Suprapubic skin (tissue), 4 donors: ENCODE results near the gene LYST.

ENCODE experiments used
- EP300 ChIP-seq: sonication (generic); formaldehyde crosslinking; IDR thresholded peaks from one replicate; pipeline ENCODE4 v1.6.1; 2017; ENCODE audit warnings: antibody characterized with exemption
- POLR2A ChIP-seq, 2 donors: fragments of 450-650 bp; IDR thresholded peaks; one replicate each; pipeline ENCODE4 v1.6.1; 2017; ENCODE audit warnings: antibody characterized with exemption in 2 of 2, mild to moderate bottlenecking in 2 of 2, moderate library complexity in 2 of 2
- POLR2AphosphoS5 ChIP-seq, 3 donors: sonication (generic); formaldehyde crosslinking; IDR thresholded peaks; one replicate each; pipeline ENCODE4 v1.6.1; 2017; ENCODE audit warnings: antibody characterized with exemption in 3 of 3
- TF ChIP-seq, protein P1 (sequence below), 2 donors: fragments of 200-600 bp in 1 of 2; fragments of 450-650 bp in 1 of 2; sonication (generic) in 1 of 2; IDR thresholded peaks; one replicate each; pipeline ENCODE4 v1.5.1; 2016 to 2019; ENCODE audit warnings: antibody characterized with exemption in 2 of 2, mild to moderate bottlenecking in 1 of 2, moderate library complexity in 1 of 2

DNA sequence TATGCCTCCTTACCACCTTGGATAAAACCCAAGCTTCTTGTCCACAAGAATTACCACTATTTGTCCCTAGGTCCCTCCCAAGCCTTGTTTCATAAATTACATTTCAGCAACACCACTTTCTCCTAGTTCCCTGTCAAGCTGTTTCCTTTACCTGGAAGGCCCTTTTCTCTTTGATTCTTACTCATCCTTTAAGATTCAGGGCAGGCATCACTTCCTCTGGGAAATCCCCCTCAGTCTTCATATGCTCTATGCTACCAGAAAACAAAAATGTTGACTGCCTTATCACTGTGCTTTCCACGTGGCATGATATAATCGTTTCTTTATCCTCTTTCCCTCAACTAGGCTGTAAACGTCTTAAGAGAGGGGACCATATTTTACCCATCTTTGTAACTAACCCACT lies 102.7 kb downstream of the LYST start:
- TF ChIP-seq, protein P1, sequence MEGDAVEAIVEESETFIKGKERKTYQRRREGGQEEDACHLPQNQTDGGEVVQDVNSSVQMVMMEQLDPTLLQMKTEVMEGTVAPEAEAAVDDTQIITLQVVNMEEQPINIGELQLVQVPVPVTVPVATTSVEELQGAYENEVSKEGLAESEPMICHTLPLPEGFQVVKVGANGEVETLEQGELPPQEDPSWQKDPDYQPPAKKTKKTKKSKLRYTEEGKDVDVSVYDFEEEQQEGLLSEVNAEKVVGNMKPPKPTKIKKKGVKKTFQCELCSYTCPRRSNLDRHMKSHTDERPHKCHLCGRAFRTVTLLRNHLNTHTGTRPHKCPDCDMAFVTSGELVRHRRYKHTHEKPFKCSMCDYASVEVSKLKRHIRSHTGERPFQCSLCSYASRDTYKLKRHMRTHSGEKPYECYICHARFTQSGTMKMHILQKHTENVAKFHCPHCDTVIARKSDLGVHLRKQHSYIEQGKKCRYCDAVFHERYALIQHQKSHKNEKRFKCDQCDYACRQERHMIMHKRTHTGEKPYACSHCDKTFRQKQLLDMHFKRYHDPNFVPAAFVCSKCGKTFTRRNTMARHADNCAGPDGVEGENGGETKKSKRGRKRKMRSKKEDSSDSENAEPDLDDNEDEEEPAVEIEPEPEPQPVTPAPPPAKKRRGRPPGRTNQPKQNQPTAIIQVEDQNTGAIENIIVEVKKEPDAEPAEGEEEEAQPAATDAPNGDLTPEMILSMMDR (IDR thresholded peaks at IDR 0.05), result no peak
- TF ChIP-seq POLR2A (IDR thresholded peaks at IDR 0.05) (no peak), POLR2AphosphoS5 (IDR thresholded peaks at IDR 0.05) (no peak), EP300 (no peak)
